ENCODE measurements around the gene ALDH1L1.
"Not testable (repeated sequence)": the region's sequence is repeated elsewhere in the genome, so short reads cannot be mapped to it uniquely, and the experiment has no call there.

Gene ALDH1L1

DNA sequence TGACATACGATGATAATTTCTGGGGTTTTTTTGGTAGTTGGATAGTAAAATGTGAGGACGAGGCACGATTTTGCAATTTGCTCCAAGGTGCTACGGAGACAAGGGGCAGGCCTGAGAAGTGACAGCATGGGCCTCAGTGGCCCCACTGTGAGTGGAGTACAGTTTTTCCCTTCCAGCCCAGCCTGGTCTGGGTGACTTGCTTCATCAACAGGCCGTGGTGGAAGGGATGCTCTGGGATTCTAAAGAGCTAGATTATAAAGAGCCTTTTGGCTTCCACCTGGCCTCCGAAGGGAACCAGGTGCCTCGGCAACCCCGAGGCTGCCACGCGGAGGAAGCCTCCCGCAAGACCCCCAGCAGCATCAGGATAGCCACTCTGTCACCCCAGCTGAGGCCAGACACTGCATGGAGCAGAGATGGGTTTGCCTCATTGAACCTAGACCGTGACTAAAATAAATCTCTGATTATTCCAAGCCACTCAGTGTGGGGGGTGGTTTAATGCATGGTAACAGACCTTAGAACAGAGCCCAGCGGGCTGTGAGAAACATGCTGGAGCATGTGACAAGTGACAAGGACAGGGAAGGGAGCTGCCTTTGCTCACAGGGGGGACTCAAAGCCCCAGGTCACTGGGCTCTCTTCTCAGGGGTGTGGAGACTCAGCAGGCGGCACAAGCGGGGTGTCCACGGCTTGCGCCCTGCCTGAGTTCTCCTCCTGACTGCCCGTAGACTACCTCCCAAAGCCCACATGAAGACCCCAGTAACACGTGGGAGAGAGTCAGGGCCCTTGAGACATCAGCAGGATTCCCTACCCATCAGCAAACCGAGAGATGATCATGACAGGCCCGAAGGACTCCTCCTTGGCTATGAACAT is 73.8 kb downstream of the ALDH1L1 start:
- DNase-seq (ENCODE audit: low spot score) = no peak

DNA sequence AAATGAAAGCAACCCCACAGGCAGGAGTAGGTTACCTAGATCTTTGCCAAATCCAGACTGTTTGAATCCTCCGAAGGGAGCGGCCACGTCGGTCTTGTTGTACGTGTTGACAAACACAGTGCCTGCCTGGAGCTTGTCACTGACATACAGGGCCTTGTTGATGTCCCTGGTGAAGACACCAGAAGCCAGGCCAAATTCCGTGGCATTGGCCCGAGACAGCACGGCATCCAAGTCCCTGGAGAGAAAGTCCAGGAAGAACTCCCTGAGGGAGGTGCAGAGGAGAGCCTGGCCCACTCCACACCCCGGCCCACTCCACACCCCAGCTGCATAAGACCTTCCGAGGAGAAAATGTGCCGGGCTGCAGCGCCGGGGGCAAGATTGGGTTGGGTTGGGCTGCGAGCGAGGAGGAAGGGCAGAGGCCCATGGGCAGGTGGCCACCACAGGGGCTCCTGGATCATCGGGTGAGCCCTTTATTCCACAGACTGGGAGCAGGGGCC is 74.6 kb downstream of the ALDH1L1 start:
- no peak for DNase-seq (ENCODE audit: low spot score)

- DNase-seq (ENCODE audit: low spot score) = peak; percentile 77
These were observed 75.4 kb downstream of the ALDH1L1 start for GRCh38 chr3:126104742-126105605.

- DNase-seq (ENCODE audit: low spot score) = no peak
These were observed 76.3 kb downstream of the ALDH1L1 start for GRCh38 chr3:126104028-126104635.

DNA sequence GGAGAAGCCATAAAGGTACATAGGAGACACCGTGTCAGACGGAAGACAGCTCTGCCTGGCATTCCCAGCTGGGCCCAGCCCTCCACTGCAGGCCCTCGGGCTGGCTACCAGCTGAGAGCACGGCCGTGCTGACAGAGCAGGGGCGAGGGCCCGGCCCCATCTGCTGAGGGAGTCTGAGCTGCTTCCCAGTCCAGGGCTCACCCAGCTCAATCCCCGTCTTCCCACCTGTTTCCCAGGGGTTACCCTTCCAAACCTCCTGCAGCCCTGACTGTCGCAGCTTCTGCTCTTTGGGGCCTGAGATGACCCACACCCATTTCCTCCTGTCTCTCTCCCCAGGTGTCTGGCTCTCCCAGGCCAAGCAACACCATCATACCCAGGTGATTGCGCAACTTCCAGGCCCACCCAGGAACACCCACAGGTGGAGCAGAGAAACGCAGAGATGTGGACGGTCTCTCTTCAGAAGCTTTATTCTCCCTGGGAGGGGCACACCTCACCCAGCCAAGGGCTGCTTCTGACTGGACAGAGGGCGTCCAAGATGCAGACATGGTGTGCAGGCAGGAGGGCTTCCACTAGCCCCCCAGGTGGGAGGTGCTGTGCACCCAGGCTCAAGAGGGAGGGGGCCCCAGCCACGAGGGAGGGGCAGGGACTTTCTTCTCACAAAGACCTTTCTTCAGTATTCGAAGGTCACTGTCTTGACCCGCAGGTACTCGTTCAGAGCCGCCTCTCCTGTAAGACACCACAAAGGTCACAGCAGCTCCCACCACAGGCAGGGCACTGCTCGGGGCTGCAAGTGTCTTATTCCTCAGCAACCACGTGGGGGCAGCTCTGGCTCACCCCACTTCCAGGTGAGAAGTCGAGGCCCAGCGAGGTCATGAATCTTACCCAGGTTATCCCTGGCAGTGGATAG is 77.0 kb downstream of the ALDH1L1 start:
- no peak for DNase-seq (ENCODE audit: low spot score)

- DNase-seq (ENCODE audit: low spot score) = peak; percentile 83
These were observed 77.8 kb downstream of the ALDH1L1 start for GRCh38 chr3:126102530-126102951.

DNA sequence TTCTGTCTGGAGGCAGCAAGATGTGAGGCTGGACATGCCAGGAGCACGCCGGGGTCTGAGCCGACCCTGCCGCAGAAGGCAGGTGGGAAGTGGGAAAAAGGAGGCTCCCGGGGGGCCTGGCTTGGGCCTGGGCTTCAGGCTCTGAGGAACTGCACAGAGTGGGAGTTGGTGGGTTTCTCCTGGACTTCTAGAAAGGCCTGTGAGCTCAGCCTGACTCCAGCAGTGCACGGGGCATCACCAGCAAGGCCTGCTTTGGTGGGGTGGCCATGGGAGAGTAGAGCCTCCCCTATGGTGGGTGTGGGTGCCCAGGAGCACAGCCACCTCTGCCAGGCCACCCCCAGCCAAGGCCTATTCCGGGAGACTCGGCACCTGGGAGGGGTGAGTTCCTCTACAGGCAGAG is 78.4 kb downstream of the ALDH1L1 start:
- no peak for DNase-seq (ENCODE audit: low spot score)

GRCh38 chr3:126101521-126101982 is 78.8 kb downstream of the ALDH1L1 start:
- DNase-seq (ENCODE audit: low spot score) = no peak

DNA sequence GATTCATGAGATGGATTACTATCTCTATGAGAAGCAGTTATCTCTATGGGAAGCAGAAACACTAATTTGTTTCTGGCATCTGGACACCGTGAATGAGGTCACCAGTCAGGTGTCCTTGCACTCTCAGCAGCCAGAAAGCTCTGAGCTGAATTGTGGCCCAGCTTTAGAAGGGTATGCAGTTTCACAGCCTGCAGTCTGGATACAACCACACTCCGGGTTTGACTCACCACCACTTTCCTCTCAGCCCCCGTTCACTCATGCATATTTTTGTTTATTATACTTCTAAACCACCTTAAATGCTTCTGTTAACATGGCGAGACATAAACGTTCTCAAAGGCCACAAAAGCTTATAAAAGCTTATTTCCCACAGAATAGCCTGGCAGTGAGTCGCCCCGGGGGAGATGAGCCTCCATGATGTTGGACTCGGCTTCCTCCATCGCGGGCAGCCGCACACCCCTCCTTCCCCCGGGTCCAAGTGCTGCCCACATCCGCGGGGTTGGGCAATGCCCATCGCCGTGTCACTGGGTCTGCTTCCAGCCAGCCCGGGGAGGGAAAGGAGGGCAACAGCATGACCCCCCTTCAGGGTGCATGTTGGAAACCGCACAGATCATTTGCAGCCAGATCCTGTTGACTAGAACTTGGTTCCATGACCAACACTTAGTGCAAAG is 79.6 kb downstream of the ALDH1L1 start:
- peak; percentile 65 for DNase-seq (ENCODE audit: low spot score)

GRCh38 chr3:126100269-126100633 is 80.1 kb downstream of the ALDH1L1 start:
- DNase-seq (ENCODE audit: low spot score) = no peak

DNA sequence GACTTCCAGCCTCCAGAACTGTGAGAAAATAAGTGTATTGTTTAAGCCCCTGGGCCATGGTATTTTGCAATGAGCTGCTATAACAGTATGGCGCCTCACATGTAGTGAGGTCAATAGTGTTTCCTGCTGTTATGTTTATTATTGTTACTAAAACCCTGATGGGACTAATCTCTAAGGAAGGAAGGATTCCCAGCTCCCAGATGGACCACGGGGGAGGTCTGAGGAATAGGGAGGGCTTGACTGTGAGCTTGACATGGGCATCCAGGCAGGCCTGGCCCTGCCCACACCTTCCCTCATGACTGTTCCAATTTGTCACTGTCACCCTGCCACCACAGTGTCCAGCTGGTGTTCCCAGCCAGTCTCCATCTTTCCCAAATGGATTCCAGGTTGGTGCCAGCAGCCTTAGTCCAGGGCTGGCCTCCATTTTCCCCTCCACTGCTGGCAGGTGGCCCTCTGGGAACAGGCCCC is 82.0 kb downstream of the ALDH1L1 start:
- peak; percentile 87 for DNase-seq (ENCODE audit: low spot score)

GRCh38 chr3:126097801-126098200 is 82.6 kb downstream of the ALDH1L1 start:
- no peak for DNase-seq (ENCODE audit: low spot score)

- DNase-seq (ENCODE audit: low spot score) = not testable (repeated sequence)
These were observed 84.1 kb downstream of the ALDH1L1 start for GRCh38 chr3:126096274-126096673.

GRCh38 chr3:126092128-126092527 is 88.3 kb downstream of the ALDH1L1 start:
- DNase-seq (ENCODE audit: low spot score) = not testable (repeated sequence)

DNA sequence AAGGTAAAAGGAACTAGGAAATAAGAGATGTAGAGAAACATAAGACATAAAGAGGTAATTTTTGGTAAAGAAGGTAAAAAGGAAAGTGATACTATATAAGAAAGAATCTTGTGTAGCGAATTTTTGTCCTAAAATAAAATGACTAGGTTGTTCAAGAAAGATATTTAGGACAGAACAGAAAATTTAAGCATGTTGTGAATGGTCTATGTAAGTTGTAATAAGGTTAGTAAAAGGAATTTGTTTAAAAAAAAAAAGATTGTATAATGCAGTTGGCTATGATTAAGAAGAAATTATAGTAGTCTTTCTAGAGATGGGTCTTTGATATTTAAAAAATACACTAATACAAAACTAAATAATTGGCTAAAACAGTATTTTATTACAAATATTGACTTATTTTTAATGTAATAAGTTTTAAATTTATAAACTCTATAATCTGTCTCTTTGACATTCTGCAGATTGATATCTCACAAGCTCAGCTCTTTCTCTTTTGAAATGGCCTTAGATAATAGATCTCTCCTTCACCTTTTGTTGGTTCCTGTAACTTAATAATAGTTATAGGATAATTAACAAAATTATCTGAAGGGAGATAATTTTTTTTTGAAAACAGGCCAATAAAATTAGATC is 92.7 kb downstream of the ALDH1L1 start:
- no peak for DNase-seq (ENCODE audit: low spot score)

DNA sequence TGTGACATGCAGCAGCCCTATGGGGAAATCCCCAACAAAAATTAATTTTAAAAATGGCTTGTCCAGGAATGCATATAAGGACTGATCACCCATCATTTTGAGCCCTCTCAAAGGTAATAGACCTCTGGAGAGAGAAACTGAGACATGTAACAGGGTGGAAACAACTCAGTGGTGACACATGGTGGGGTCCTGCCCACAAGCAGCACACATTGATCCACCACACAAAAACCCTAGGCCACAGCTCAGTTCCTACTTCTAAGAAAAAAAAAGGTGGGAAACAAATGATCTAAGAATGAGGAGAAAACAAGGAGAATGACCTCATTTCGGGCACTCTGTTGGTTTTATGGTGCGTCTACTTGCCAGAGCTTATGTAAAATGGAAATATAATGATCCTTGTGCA is 94.5 kb downstream of the ALDH1L1 start:
- DNase-seq (ENCODE audit: low spot score) = no peak

GRCh38 chr3:126085276-126085675 is 95.1 kb downstream of the ALDH1L1 start:
- DNase-seq (ENCODE audit: low spot score) = no peak

GRCh38 chr3:126084768-126085180 is 95.6 kb downstream of the ALDH1L1 start:
- no peak for DNase-seq (ENCODE audit: low spot score)

DNA sequence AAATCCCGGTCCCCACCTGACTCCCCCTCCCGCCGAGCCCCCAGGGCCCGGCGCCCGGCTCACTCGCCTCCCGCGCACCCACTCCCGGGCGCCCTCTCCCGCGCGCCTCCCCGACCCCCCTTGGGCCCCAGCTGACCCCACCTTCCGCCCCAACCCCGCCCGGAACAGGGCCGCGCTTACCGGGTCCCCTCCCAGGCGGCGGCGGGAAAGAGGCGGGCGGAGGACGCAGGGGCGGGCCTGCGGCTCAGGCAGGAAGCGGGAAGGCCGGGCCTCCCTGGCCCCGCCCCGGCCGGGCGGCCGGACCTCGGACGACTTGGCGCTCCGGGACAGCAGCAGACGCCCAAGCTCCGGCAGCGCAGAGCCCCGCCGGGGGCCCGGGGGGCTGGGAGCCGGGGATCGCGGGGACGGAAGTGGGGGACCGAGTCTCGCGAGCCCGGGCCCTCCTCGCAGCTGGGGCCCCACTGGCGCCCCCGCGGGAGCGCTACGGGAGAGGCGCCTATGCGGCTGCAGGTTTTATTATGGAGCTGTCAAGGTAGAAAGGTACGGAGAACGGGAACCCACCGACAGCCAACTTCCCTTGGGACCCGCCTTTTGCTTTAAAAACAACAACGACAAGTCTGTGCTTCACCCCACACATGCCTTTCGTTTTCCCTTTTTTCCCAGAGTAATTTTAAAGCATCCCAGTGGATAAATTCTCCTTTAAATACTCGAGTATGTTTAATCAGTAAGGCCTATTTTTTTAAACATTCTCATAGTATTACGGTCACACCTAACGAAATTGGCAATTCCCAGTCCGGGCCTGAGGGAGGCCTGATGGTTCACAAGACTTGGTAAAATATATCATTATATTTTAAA is 96.2 kb downstream of the ALDH1L1 start, which contains the start of gene SLC41A3:
SLC41A3 (minus strand) TSS at position 212 of the 855 bp plus-strand sequence. CDS start 15,905 bp downstream, outside the sequence.
- DNase-seq (ENCODE audit: low spot score) = peak; percentile 80

Measured in cerebellar cortex (tissue), 1 donor.